Cardiac fibroblast (primary cell): ENCODE data around the gene HAPLN3.

Source experiments
- DNase-seq, 2 donors: peaks; one replicate each; pipeline versions ENCODE4 v3.0.0 to v3.0.0-alpha.2; 2010; ENCODE audit warnings: low read depth in 2 of 2
- H3K4me3 ChIP-seq, 2 donors: replicated peaks in 1 of 2; 1 replicate in 1 of 2; 2 replicates in 1 of 2; pipeline ENCODE4 v1.5.1; 2011; ENCODE audit warnings: low read depth in 2 of 2, low read length in 2 of 2, mild to moderate bottlenecking in 2 of 2, moderate library complexity in 1 of 2
- TF ChIP-seq, protein P1 (sequence below): IDR thresholded peaks from one replicate; pipeline ENCODE4 v1.5.1; 2011; ENCODE audit warnings: low read depth, mild to moderate bottlenecking, low read length, inconsistent platforms

Gene HAPLN3

DNA sequence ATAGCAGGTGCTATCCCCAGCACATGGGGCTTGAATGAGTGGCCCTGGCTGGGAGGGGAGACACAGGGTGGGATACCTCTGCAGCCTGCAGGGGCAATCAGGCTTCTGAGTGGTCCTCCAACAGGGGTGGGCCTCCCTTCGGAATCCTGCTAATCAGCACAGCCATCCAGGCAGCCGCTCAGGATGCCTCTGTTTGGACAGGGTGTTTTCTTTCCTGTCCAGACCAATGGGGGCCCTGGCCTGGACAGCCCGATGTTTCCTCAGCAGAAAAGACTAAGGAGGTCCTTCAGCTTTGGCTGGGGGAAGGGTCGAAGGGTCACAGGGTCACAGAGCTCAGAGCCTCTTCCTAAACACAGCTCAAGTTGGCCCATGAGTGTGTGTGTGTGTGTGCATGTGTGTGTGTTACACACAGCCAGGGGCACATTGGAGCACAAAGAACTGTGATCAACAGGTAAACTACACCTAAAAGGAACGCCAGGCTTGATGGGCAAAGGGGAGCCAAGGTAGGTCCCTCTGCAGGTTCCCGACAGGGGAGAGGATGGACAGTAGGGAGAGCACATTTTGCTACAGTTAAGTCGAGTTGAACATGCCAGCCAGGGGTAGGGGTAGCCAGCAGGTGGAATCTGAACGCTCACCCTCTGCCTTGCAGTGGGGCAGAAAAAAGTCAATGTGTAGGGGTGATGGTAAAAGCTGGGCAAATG, 1.1 kb upstream of the HAPLN3 start:
- H3K4me3 ChIP-seq, result no peak overlapping the region
- TF ChIP-seq, protein P1, sequence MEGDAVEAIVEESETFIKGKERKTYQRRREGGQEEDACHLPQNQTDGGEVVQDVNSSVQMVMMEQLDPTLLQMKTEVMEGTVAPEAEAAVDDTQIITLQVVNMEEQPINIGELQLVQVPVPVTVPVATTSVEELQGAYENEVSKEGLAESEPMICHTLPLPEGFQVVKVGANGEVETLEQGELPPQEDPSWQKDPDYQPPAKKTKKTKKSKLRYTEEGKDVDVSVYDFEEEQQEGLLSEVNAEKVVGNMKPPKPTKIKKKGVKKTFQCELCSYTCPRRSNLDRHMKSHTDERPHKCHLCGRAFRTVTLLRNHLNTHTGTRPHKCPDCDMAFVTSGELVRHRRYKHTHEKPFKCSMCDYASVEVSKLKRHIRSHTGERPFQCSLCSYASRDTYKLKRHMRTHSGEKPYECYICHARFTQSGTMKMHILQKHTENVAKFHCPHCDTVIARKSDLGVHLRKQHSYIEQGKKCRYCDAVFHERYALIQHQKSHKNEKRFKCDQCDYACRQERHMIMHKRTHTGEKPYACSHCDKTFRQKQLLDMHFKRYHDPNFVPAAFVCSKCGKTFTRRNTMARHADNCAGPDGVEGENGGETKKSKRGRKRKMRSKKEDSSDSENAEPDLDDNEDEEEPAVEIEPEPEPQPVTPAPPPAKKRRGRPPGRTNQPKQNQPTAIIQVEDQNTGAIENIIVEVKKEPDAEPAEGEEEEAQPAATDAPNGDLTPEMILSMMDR, result no peak
- no peak for DNase-seq

DNA sequence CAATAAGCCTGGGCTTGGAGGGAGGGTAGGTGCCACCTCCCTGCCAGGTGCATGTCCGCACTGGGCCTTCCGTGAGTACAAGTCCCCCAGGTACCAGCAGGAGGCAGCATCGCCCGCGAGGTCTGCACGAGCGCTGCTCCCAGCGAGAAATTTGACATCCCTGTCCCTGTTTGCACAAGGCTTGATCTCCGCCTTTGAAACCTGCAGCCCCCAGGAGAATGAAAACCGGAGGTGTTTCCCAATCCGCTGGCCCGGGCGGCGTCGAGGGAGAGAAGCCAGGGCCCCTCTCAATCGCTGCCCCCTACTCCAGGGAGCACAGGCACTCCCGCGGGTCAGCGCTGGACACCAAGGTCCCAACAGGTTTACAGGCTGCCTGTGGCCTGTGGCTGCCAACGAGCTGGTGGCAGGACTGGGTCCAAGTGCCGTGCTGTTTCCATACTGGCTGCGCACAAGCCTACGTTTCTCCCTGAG, 961 bp downstream of the HAPLN3 start:
- H3K4me3 ChIP-seq, result peak overlapping the region; percentile 56 to 60
- DNase-seq, result peak; percentile 54 to 55
- TF ChIP-seq, protein P1, result peak; percentile 71

DNA sequence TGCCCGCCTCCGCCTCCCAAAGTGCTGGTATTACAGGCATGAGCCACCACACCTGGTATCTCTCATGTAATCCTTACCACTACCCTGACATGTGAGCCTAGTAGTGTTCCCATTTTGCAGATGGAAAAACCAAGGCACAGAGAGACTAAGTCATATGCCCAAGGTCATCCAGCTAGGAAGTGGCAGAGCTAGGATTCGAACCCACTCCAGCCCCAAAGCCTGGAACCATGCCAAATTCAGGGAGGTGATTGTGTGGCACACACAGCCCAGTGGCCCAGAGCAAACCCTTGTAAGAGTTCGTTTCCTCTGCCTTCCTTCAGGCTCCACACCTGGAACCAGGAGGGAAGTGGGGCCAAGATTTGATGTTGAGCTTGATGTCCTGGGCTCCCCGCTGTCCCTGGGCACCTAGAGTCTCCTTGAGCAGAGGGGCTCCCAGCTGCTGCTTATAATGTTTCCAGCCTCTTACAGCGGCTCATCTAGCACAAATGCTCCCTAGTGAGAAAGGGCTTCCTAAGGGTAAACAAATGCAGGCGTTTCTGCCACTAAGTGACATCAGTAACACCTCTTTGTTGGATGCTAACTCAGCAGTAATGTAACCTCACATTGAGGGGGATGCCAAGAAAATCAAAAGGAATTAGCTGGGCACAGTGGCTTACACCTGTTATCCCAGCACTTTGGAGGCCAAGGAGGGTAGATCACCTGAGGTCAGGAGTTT, 3.6 kb downstream of the HAPLN3 start:
- DNase-seq, result no peak
- TF ChIP-seq, protein P1, result no peak

DNA sequence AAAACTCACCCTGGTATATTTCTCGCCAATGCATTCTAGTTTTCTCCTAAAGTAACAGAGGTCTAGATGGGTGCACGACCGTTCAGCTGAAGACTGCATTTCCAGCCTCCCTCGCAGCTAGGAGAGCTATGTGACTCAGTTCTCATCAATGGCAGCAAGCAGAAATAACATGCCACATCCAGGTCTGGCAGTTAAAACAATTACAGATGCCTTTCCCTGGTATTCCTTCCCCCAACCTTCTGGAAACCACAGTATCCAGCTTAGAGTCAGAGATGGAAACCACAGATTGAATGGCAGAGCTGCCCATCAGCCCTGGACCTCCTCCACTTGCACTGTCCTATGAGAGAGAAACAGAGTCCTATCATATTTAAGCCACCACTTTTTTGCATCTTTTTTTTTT, 4.8 kb downstream of the HAPLN3 start:
- TF ChIP-seq, protein P1, result no peak
- DNase-seq, result no peak
- no peak overlapping the region for H3K4me3 ChIP-seq

More for the DNA sequence above, 3.6 kb downstream of the HAPLN3 start:
- H3K4me3 ChIP-seq, result no peak overlapping the region

DNA sequence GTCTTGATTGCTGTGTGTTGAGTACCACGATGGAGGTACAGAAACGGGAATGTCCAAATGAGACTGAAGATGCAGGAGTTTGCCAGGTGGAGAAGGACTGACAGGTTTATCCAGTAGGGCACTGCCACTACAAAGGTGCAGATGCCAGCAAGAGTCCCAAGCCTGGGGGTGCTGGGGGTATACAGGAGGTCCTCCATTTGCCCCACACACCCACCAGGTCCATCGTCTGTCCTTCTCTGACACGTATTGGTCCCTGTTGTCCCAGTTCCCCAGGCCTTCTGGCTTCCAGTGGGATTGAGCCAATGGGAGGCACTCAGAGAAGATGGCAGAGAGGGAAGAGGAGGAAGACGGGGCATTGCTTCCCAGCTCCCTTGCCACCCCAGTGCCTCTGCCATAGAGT, 6.6 kb downstream of the HAPLN3 start:
- TF ChIP-seq, protein P1, result no peak
- no peak overlapping the region for H3K4me3 ChIP-seq
- DNase-seq, result no peak

DNA sequence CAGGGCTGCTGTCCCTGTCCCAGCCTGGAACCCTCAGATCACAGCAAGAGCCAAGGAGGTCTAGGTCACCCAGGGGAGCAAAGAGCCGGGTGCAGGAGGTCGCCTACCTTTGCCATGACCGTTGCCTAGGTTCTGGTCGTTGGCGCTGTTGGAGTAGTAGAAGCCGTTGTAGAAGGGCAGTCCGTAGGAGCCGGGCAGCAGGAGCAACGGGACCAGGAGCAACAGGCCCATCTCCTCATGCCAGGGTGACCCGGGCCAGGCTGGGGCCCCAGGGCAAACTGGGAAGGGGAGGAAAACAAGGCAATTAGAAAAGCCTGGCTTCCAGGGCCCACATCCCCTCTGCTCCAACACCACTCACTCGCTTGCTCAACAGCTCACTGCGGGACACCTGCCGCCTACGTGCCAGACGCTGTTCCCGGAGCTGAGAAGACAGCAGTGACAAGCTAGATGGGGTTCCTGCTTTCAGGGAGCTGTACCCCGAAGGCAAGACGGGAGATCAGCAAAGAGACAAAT, 8.2 kb downstream of the HAPLN3 start:
- TF ChIP-seq, protein P1, result no peak
- no peak overlapping the region for H3K4me3 ChIP-seq
- DNase-seq, result no peak
